ENCODE measurements around the gene MCU.

- TF ChIP-seq POLR2A (IDR thresholded peaks at IDR 0.05): no peak
- TF ChIP-seq CTCF (IDR thresholded peaks at IDR 0.05): no peak
- no peak for TF ChIP-seq POLR2AphosphoS5 (IDR thresholded peaks at IDR 0.05)
- TF ChIP-seq EP300 (IDR thresholded peaks at IDR 0.05): no peak
Measured at GRCh38 chr10:72742092-72742491, 50.1 kb downstream of the MCU start.

Data from stomach (tissue), 4 donors.